ENCODE results near the gene CDK8. TPM values are rescaled to one million over a fixed set of nuclear protein-coding genes. Genes with fewer than 3 reads are reported as not detected.

Gene CDK8
- total and polyA plus RNA-seq, 9 of the 15 experiments (the other 6 are each of a cell fraction or from before 2014, with no cell fraction given): 11.3 to 33.7 (median 20.3) TPM

DNA sequence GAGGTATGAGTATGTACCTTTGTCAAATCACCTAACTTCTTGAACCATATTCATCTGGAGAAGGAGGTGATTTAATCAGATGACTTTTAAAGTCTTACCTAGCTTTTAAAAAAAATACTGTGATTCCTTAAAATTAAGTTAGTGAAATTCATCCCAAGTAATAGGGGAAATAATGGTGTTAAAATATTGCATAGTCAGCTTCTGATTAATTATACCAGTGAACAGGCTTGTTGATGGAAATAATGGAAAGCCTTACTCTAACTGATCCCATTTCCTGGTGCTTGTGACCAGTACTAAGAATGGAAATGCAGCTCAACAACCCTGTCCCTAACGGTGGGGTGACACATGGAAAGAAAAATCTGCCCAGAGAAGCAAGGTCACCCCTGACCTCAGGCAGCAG, 130.7 kb downstream of the CDK8 start:
- ATAC-seq: no peak
- no peaks in the 10 kb centered on the region for H3K27me3 ChIP-seq (ENCODE audit: control insufficient read depth in 2 of 2, insufficient read depth in 2 of 2, low read length in 2 of 2)
- H3K79me2 ChIP-seq (ENCODE audit: control insufficient read depth, insufficient read depth, low read length): no peaks in the 10 kb centered on the region
- no peak overlapping the region for H3K4me2 ChIP-seq (ENCODE audit: insufficient read depth, low read length)
- TF ChIP-seq C11orf30 (IDR thresholded peaks at IDR 0.05; ENCODE audit: low read depth) (0 out of 2 replicates have a peak, but pooled peaks have one; percentile 14), MXI1 (IDR thresholded peaks at IDR 0.05; ENCODE audit: low read depth, low read length) (no peak), ZNF316 (IDR thresholded peaks at IDR 0.05) (peak; percentile 54)
- ChIA-PET POLR2A (interaction anchor here (1.2 kb wide), 1 partner anchor 8 kb away, joined by 3 read pairs; no protein-coding TSS in a partner anchor), CTCF (ENCODE audit: low intra/inter-chr PET ratio) (no interaction called here)
- no peak overlapping the region for H3K9ac ChIP-seq (ENCODE audit: insufficient read depth in 1 of 2, low read depth in 2 of 2, low read length in 2 of 2)
- peaks cover 4% of the 10 kb centered on the region; the same call in 1 of the 3 replicates for H3K36me3 ChIP-seq (ENCODE audit: control insufficient read depth, insufficient read depth, low read length)
- H2AFZ ChIP-seq (ENCODE audit: low read depth, low read length): no peak overlapping the region
- H3K27ac ChIP-seq (ENCODE audit: extremely low read depth, low read depth, low read length): no peak overlapping the region
- BruUV-seq (replicated peaks): no TSS peak
- no peak for DNase-seq (ENCODE audit: extremely low read depth in 1 of 4, low spot score in 3 of 4)
- no peaks in the 10 kb centered on the region for H3K9me3 ChIP-seq (replicated peaks; ENCODE audit: control insufficient read depth, insufficient read depth, low read depth, low read length)
- intact Hi-C loops (cut with micrococcal nuclease): no loop called here
- WGBS (ENCODE audit: insufficient coverage, low coverage, missing lambda C conversion rate): 50% methylated on average over 1 of the region's 1 CpG
- H4K20me1 ChIP-seq (replicated peaks; ENCODE audit: control insufficient read depth, insufficient read depth, low read length): no peaks in the 10 kb centered on the region
- H3K4me1 ChIP-seq (replicated peaks in 1 of 2; ENCODE audit: control insufficient read depth in 2 of 2, insufficient read depth in 2 of 2, low read length in 2 of 2): no peaks in the 10 kb centered on the region
- FAIRE-seq: no peak
- no peak overlapping the region for H3K4me3 ChIP-seq
- in situ Hi-C loops (cut with MboI): no loop called here
- H3K9me1 ChIP-seq (ENCODE audit: control insufficient read depth, insufficient read depth, low read length): no peaks in the 10 kb centered on the region

GRCh38 chr13:26386026-26386425, 132.1 kb downstream of the CDK8 start:
- FAIRE-seq: no peak
- no peak for ATAC-seq
- BruUV-seq (replicated peaks): no TSS peak
- H3K9me3 ChIP-seq (replicated peaks; ENCODE audit: control insufficient read depth, insufficient read depth, low read depth, low read length): no peaks in the 10 kb centered on the region
- DNase-seq (ENCODE audit: extremely low read depth in 1 of 4, low spot score in 3 of 4): no peak
- H3K27ac ChIP-seq (ENCODE audit: extremely low read depth, low read depth, low read length): no peak overlapping the region
- 100% methylated on average over 1 of the region's 1 CpG for WGBS (ENCODE audit: insufficient coverage, low coverage, missing lambda C conversion rate)
- no peaks in the 10 kb centered on the region for H3K4me1 ChIP-seq (replicated peaks in 1 of 2; ENCODE audit: control insufficient read depth in 2 of 2, insufficient read depth in 2 of 2, low read length in 2 of 2)
- no peaks in the 10 kb centered on the region for H3K9me1 ChIP-seq (ENCODE audit: control insufficient read depth, insufficient read depth, low read length)
- in situ Hi-C loops (cut with MboI) (no loop called here), intact Hi-C loops (cut with micrococcal nuclease) (no loop called here)
- H3K27me3 ChIP-seq (ENCODE audit: control insufficient read depth in 2 of 2, insufficient read depth in 2 of 2, low read length in 2 of 2): no peaks in the 10 kb centered on the region
- H2AFZ ChIP-seq (ENCODE audit: low read depth, low read length): no peak overlapping the region
- no peak overlapping the region for H3K9ac ChIP-seq (ENCODE audit: insufficient read depth in 1 of 2, low read depth in 2 of 2, low read length in 2 of 2)
- no peaks in the 10 kb centered on the region for H4K20me1 ChIP-seq (replicated peaks; ENCODE audit: control insufficient read depth, insufficient read depth, low read length)
- H3K79me2 ChIP-seq (ENCODE audit: control insufficient read depth, insufficient read depth, low read length): no peaks in the 10 kb centered on the region
- POLR2A ChIA-PET: no interaction called here
- no peak overlapping the region for H3K4me2 ChIP-seq (ENCODE audit: insufficient read depth, low read length)
- H3K4me3 ChIP-seq: no peak overlapping the region
- peaks cover 7% of the 10 kb centered on the region; the same call in 2 of the 3 replicates for H3K36me3 ChIP-seq (ENCODE audit: control insufficient read depth, insufficient read depth, low read length)
- CTCF ChIA-PET (ENCODE audit: low intra/inter-chr PET ratio): no interaction called here
- TF ChIP-seq ZNF184 (CRISPR knock-in tag; IDR thresholded peaks at IDR 0.05): no peak
- no peak for TF ChIP-seq MED1 (CRISPR knock-in tag; IDR thresholded peaks at IDR 0.05; ENCODE audit: borderline replicate concordance)
- TF ChIP-seq, protein P1, sequence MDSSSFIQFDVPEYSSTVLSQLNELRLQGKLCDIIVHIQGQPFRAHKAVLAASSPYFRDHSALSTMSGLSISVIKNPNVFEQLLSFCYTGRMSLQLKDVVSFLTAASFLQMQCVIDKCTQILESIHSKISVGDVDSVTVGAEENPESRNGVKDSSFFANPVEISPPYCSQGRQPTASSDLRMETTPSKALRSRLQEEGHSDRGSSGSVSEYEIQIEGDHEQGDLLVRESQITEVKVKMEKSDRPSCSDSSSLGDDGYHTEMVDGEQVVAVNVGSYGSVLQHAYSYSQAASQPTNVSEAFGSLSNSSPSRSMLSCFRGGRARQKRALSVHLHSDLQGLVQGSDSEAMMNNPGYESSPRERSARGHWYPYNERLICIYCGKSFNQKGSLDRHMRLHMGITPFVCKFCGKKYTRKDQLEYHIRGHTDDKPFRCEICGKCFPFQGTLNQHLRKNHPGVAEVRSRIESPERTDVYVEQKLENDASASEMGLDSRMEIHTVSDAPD (CRISPR knock-in tag; IDR thresholded peaks at IDR 0.05): no peak
- TF ChIP-seq GATAD2A (IDR thresholded peaks at IDR 0.05): no peak
- TF ChIP-seq, protein P2, sequence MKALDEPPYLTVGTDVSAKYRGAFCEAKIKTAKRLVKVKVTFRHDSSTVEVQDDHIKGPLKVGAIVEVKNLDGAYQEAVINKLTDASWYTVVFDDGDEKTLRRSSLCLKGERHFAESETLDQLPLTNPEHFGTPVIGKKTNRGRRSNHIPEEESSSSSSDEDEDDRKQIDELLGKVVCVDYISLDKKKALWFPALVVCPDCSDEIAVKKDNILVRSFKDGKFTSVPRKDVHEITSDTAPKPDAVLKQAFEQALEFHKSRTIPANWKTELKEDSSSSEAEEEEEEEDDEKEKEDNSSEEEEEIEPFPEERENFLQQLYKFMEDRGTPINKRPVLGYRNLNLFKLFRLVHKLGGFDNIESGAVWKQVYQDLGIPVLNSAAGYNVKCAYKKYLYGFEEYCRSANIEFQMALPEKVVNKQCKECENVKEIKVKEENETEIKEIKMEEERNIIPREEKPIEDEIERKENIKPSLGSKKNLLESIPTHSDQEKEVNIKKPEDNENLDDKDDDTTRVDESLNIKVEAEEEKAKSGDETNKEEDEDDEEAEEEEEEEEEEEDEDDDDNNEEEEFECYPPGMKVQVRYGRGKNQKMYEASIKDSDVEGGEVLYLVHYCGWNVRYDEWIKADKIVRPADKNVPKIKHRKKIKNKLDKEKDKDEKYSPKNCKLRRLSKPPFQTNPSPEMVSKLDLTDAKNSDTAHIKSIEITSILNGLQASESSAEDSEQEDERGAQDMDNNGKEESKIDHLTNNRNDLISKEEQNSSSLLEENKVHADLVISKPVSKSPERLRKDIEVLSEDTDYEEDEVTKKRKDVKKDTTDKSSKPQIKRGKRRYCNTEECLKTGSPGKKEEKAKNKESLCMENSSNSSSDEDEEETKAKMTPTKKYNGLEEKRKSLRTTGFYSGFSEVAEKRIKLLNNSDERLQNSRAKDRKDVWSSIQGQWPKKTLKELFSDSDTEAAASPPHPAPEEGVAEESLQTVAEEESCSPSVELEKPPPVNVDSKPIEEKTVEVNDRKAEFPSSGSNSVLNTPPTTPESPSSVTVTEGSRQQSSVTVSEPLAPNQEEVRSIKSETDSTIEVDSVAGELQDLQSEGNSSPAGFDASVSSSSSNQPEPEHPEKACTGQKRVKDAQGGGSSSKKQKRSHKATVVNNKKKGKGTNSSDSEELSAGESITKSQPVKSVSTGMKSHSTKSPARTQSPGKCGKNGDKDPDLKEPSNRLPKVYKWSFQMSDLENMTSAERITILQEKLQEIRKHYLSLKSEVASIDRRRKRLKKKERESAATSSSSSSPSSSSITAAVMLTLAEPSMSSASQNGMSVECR (CRISPR knock-in tag; IDR thresholded peaks at IDR 0.05): no peak
- TF ChIP-seq, protein P3, sequence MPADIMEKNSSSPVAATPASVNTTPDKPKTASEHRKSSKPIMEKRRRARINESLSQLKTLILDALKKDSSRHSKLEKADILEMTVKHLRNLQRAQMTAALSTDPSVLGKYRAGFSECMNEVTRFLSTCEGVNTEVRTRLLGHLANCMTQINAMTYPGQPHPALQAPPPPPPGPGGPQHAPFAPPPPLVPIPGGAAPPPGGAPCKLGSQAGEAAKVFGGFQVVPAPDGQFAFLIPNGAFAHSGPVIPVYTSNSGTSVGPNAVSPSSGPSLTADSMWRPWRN (IDR thresholded peaks at IDR 0.05; ENCODE audit: low read depth): no peak
- no peak for TF ChIP-seq GTF2E2 (tag; IDR thresholded peaks at IDR 0.05)
- no peak for TF ChIP-seq FOXK1 (CRISPR knock-in tag; IDR thresholded peaks at IDR 0.05; ENCODE audit: borderline replicate concordance)

Measured in K562 (cell line).